Uterus (tissue), 4 donors: ENCODE data around the gene TOGARAM1. TPM values are rescaled to one million over a fixed set of nuclear protein-coding genes. Genes with fewer than 3 reads are reported as not detected.

Source experiments
- DNase-seq, 2 donors: peaks; one replicate each; pipeline ENCODE4 v3.0.0-alpha.2; 2019 to 2020
- H3K27ac ChIP-seq, 2 donors: fragments of 200-600 bp; sonication (generic); 1 replicate in 1 of 2; 2 replicates in 1 of 2; pipeline ENCODE4 v1.5.1; 2016 to 2018
- H3K27me3 ChIP-seq, 2 donors: fragments of 200-600 bp; sonication (generic); one replicate each; pipeline ENCODE4 v1.5.1; 2018 to 2019; ENCODE audit warnings: control low read depth in 1 of 2
- H3K36me3 ChIP-seq, 2 donors: fragments of 200-600 bp; sonication (generic); one replicate each; pipeline ENCODE4 v1.5.1; 2019; ENCODE audit warnings: control low read depth in 1 of 2
- H3K4me1 ChIP-seq, 2 donors: fragments of 200-600 bp; sonication (generic); one replicate each; pipeline ENCODE4 v1.5.1; 2018 to 2019; ENCODE audit warnings: control low read depth in 1 of 2
- H3K4me3 ChIP-seq, 2 donors: fragments of 200-600 bp; sonication (generic); 1 replicate in 1 of 2; 2 replicates in 1 of 2; pipeline ENCODE4 v1.5.1; 2018 to 2019; ENCODE audit warnings: mild to moderate bottlenecking in 1 of 2
- H3K9me3 ChIP-seq, 2 donors: fragments of 200-600 bp; sonication (generic); one replicate each; pipeline ENCODE4 v1.5.1; 2019; ENCODE audit warnings: control low read depth in 1 of 2
- CTCF ChIP-seq, 4 experiments: fragments of 200-600 bp in 2 of 4; fragments of 450-650 bp in 2 of 4; sonication (generic) in 2 of 4; IDR thresholded peaks; one replicate each; pipeline ENCODE4 v1.5.1; 2016 to 2019; ENCODE audit warnings: antibody characterized with exemption in 4 of 4, mild to moderate bottlenecking in 2 of 4, moderate library complexity in 1 of 4
- POLR2A ChIP-seq, 2 donors: fragments of 450-650 bp; IDR thresholded peaks; one replicate each; pipeline ENCODE4 v1.6.1; 2016; ENCODE audit warnings: antibody characterized with exemption in 2 of 2, mild to moderate bottlenecking in 1 of 2, moderate library complexity in 1 of 2
- intact Hi-C: fragments of 100-400 bp; cut with DNase I; formaldehyde crosslinking; loops from one replicate; pipeline ENCODE4 v1.15.1; 2023; ENCODE audit warnings: low total_unique reads
- total RNA-seq, 4 donors: library from RNA; depleted of rRNA in 3 of 4; stranded (reverse); fragments of >200 nt in 3 of 4; gene quantifications; one replicate each; pipeline versions ENCODE4 v1.1.0 to v1.2.4, GENCODE V29; 2014 to 2023
- donor health status: DM: yes; HTN: yes; CAD: no.

Gene TOGARAM1
- total RNA-seq, 4 donors from 2014 or later = 10.9 to 56.5 (median 31.7) TPM

GRCh38 chr14:44979740-44980356 is 17.9 kb downstream of the TOGARAM1 start:
- Histone ChIP-seq H3K9me3 (no peaks in the 10 kb centered on the region), H3K4me3 (no peak overlapping the region), H3K4me1 (peaks cover 0 to 4% of the 10 kb centered on the region in 2 donors), H3K27me3 (no peaks in the 10 kb centered on the region), H3K36me3 (no peaks in the 10 kb centered on the region), H3K27ac (no peak overlapping the region)
- TF ChIP-seq POLR2A (IDR thresholded peaks at IDR 0.05) = no peak
- TF ChIP-seq CTCF (IDR thresholded peaks at IDR 0.05) = no peak
- intact Hi-C loops = no loop called here
- DNase-seq = peak in 1 of 2 donors; percentile 21

DNA sequence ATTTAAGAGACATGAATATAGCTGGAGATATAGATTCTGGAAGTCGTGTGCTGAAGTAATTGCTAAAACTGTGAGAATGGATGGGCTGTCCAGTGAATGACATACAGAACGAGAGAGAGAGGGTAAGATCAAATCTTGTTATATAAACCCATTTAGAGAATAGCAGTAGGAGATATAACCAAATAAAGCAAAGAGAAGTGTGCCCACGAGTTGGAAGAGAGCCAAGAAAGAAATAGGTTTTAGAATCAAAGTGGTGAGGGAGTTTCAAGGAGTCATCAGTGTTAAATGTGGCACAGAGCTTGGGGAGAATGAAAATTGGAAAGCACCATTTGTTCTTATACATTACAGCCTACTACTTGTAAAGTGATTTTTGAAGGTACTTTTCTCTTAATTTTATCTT is 19.2 kb downstream of the TOGARAM1 start:
- no peak overlapping the region for H3K4me3 ChIP-seq
- TF ChIP-seq CTCF (IDR thresholded peaks at IDR 0.05) (no peak), POLR2A (IDR thresholded peaks at IDR 0.05) (no peak)

GRCh38 chr14:44982594-44982993 is 20.6 kb downstream of the TOGARAM1 start:
- H3K27ac ChIP-seq = no peak overlapping the region
- no peaks in the 10 kb centered on the region for H3K9me3 ChIP-seq
- no peaks in the 10 kb centered on the region for H3K27me3 ChIP-seq
- intact Hi-C loops = no loop called here
- H3K4me3 ChIP-seq = no peak overlapping the region
- H3K36me3 ChIP-seq = no peaks in the 10 kb centered on the region
- peaks cover 0 to 4% of the 10 kb centered on the region in 2 donors for H3K4me1 ChIP-seq
- no peak for DNase-seq
- TF ChIP-seq POLR2A (IDR thresholded peaks at IDR 0.05) (no peak), CTCF (IDR thresholded peaks at IDR 0.05) (no peak)

More for the DNA sequence above, 19.2 kb downstream of the TOGARAM1 start:
- H3K9me3 ChIP-seq = no peaks in the 10 kb centered on the region
- DNase-seq = no peak
- H3K27ac ChIP-seq = no peak overlapping the region
- H3K36me3 ChIP-seq = no peaks in the 10 kb centered on the region
- H3K4me1 ChIP-seq = peaks cover 0 to 4% of the 10 kb centered on the region in 2 donors
- intact Hi-C loops = no loop called here
- no peaks in the 10 kb centered on the region for H3K27me3 ChIP-seq

DNA sequence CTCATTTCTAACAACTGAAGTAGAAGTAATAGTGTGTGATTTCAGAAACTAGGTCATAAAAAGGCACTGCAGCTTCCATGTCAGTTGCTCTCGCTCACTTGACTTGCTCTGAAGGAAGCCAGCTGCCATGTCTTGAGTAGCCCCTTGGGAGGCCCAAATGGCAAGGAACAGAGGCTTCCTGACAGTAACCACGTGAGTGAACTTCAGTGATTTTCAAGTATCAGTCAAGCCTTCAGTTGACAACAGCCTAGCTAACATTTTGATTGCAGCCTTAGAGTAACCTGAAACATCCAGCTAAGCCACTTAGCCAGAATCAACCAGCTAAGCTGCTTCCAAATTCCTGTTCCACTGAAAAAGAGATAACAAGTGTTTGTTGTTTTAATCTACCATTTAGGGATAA is 26.7 kb downstream of the TOGARAM1 start:
- DNase-seq = peak in 1 of 2 donors; percentile 24

More for the DNA sequence above, 26.7 kb downstream of the TOGARAM1 start:
- Histone ChIP-seq H3K9me3 (no peaks in the 10 kb centered on the region), H3K4me3 (no peak overlapping the region), H3K27ac (no peak overlapping the region), H3K4me1 (no peaks in the 10 kb centered on the region), H3K36me3 (no peaks in the 10 kb centered on the region), H3K27me3 (no peaks in the 10 kb centered on the region)
- intact Hi-C loops = no loop called here
- TF ChIP-seq CTCF (IDR thresholded peaks at IDR 0.05) = no peak
- TF ChIP-seq POLR2A (IDR thresholded peaks at IDR 0.05) = no peak
